Activated naive CD4-positive, alpha-beta T cell (primary cell): Measurements from ENCODE around the gene ARHGAP20.
"Not testable (repeated sequence)": the region's sequence is repeated elsewhere in the genome, so short reads cannot be mapped to it uniquely, and the experiment has no call there.

Experiments used
- DNase-seq, 4 experiments: peaks; one replicate each; lab custom pipeline; 2025; lab: John Stamatoyannopoulos, UW

ARHGAP20 gene

GRCh38 chr11:110720431-110721275, 8.4 kb upstream of the ARHGAP20 start:
- DNase-seq, result no peak

GRCh38 chr11:110716361-110716760, 4.1 kb upstream of the ARHGAP20 start:
- no peak for DNase-seq

GRCh38 chr11:110715541-110715940, 3.3 kb upstream of the ARHGAP20 start:
- no peak for DNase-seq

- no peak for DNase-seq
Measured at GRCh38 chr11:110713449-110713776, 1.2 kb upstream of the ARHGAP20 start.

GRCh38 chr11:110712659-110713448, 617 bp upstream of the ARHGAP20 start:
- no peak for DNase-seq

GRCh38 chr11:110711448-110711775, 825 bp downstream of the ARHGAP20 start:
- no peak for DNase-seq

GRCh38 chr11:110710628-110711381, 1.4 kb downstream of the ARHGAP20 start:
- no peak for DNase-seq

GRCh38 chr11:110704210-110704864, 7.9 kb downstream of the ARHGAP20 start:
- DNase-seq, result no peak

GRCh38 chr11:110691926-110692325, 20.3 kb downstream of the ARHGAP20 start:
- DNase-seq, result no peak

GRCh38 chr11:110689306-110689705, 22.9 kb downstream of the ARHGAP20 start:
- DNase-seq, result no peak

- DNase-seq, result no peak
Measured at GRCh38 chr11:110679323-110679975, 32.8 kb downstream of the ARHGAP20 start.

- DNase-seq, result no peak
Measured at GRCh38 chr11:110675548-110675947, 36.7 kb downstream of the ARHGAP20 start.

GRCh38 chr11:110665689-110666465, 46.4 kb downstream of the ARHGAP20 start:
- no peak for DNase-seq

GRCh38 chr11:110655967-110656366, 56.3 kb downstream of the ARHGAP20 start:
- no peak for DNase-seq

GRCh38 chr11:110654456-110654855, 57.8 kb downstream of the ARHGAP20 start:
- no peak for DNase-seq

- DNase-seq, result no peak
Measured at GRCh38 chr11:110645253-110645652, 67.0 kb downstream of the ARHGAP20 start.

GRCh38 chr11:110634370-110634769, 77.9 kb downstream of the ARHGAP20 start:
- no peak for DNase-seq

- no peak for DNase-seq
Measured at GRCh38 chr11:110631551-110631950, 80.7 kb downstream of the ARHGAP20 start.

- DNase-seq, result no peak
Measured at GRCh38 chr11:110629594-110629993, 82.6 kb downstream of the ARHGAP20 start.

GRCh38 chr11:110621826-110622225, 90.4 kb downstream of the ARHGAP20 start:
- no peak for DNase-seq

- not testable (repeated sequence) for DNase-seq
Measured at GRCh38 chr11:110619366-110619765, 92.9 kb downstream of the ARHGAP20 start.
